GM23338 (cell line): Measurements from ENCODE around the gene PHF23.

Experiments used
- CREB1 ChIP-seq: fragments of 250-450 bp; sonication (Bioruptor Pico); IDR thresholded peaks from 2 replicates; pipeline ENCODE4 v1.5.0; 2020; ENCODE audit warnings: low read depth, mild to moderate bottlenecking, moderate library complexity
- EZH2 ChIP-seq: fragments of 200-600 bp; sonication (generic); IDR thresholded peaks from one replicate; pipeline ENCODE4 v1.8.0; 2017; ENCODE audit warnings: antibody characterized with exemption, mild to moderate bottlenecking, low read depth; ENCODE audit not compliant: unreplicated experiment
- EZH2phosphoT487 ChIP-seq: fragments of 200-600 bp; sonication (generic); IDR thresholded peaks from one replicate; pipeline ENCODE4 v1.8.1; 2018; ENCODE audit warnings: antibody characterized with exemption; ENCODE audit not compliant: unreplicated experiment
- JUNB ChIP-seq: IDR thresholded peaks from one replicate; pipeline ENCODE4 v1.6.1; 2016; ENCODE audit warnings: antibody characterized with exemption; ENCODE audit not compliant: unreplicated experiment
- POLR2AphosphoS5 ChIP-seq: IDR thresholded peaks from 2 replicates; pipeline ENCODE4 v1.6.1; 2016; ENCODE audit warnings: antibody characterized with exemption, low read depth
- ZNF114 ChIP-seq: fragments of 250-450 bp; sonication (Bioruptor Pico); IDR thresholded peaks from 2 replicates; pipeline ENCODE4 v1.5.0; 2020; ENCODE audit warnings: mild to moderate bottlenecking, moderate library complexity
- TF ChIP-seq, protein P1 (sequence below), 2 experiments: fragments of 200-600 bp in 1 of 2; sonication (generic) in 1 of 2; conservative IDR thresholded peaks; 2 replicates each; pipeline versions ENCODE4 v1.5.1 to v1.6.1; 2016 to 2017; ENCODE audit warnings: antibody characterized with exemption in 2 of 2, low read depth in 2 of 2, mild to moderate bottlenecking in 2 of 2, moderate library complexity in 1 of 2
- TF ChIP-seq, protein P2 (sequence below): IDR thresholded peaks from one replicate; pipeline ENCODE4 v1.6.1; 2018; ENCODE audit warnings: antibody characterized with exemption; ENCODE audit not compliant: unreplicated experiment

DNA sequence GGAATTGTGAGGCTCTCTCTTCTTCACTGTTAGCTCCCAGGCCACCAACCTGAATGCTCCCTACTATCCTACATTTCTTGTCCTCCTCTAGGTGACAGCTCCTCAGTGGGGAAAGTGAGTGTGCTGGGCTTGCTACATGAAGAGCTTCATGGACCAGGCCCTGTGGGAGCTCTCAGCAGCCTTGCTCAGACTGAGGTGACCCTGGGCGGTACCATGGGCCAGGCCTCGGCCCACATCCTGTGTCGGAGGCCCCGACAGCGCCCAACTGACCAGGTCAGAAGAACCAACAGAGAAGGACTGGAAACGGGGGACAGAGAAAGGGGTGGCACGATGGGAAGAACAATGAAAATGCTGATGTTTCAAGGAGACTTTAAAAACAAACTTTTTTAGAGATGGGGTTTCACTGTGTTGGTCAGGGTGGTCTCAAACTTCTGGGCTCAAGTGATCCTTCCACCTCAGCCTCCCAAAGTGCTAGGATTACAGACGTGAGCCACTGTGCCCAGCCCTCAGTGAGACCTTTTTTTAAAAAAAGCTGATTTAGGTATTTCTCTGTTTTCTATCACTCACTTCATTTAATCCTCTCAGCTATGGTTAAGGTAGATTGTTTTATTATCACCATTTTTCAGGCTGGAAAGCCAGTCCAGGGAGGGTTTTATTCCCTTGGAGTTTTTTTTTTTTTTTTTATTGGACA, 17.7 kb upstream of the PHF23 start:
- TF ChIP-seq, protein P1, sequence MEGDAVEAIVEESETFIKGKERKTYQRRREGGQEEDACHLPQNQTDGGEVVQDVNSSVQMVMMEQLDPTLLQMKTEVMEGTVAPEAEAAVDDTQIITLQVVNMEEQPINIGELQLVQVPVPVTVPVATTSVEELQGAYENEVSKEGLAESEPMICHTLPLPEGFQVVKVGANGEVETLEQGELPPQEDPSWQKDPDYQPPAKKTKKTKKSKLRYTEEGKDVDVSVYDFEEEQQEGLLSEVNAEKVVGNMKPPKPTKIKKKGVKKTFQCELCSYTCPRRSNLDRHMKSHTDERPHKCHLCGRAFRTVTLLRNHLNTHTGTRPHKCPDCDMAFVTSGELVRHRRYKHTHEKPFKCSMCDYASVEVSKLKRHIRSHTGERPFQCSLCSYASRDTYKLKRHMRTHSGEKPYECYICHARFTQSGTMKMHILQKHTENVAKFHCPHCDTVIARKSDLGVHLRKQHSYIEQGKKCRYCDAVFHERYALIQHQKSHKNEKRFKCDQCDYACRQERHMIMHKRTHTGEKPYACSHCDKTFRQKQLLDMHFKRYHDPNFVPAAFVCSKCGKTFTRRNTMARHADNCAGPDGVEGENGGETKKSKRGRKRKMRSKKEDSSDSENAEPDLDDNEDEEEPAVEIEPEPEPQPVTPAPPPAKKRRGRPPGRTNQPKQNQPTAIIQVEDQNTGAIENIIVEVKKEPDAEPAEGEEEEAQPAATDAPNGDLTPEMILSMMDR (conservative IDR thresholded peaks at IDR 0.05; ENCODE audit: low read depth in 2 of 2), result no peak
- TF ChIP-seq EZH2 (no peak), EZH2phosphoT487 (no peak), POLR2AphosphoS5 (no peak), CREB1 (no peak), JUNB (no peak), ZNF114 (CRISPR knock-in tag) (no peak)
- TF ChIP-seq, protein P2, sequence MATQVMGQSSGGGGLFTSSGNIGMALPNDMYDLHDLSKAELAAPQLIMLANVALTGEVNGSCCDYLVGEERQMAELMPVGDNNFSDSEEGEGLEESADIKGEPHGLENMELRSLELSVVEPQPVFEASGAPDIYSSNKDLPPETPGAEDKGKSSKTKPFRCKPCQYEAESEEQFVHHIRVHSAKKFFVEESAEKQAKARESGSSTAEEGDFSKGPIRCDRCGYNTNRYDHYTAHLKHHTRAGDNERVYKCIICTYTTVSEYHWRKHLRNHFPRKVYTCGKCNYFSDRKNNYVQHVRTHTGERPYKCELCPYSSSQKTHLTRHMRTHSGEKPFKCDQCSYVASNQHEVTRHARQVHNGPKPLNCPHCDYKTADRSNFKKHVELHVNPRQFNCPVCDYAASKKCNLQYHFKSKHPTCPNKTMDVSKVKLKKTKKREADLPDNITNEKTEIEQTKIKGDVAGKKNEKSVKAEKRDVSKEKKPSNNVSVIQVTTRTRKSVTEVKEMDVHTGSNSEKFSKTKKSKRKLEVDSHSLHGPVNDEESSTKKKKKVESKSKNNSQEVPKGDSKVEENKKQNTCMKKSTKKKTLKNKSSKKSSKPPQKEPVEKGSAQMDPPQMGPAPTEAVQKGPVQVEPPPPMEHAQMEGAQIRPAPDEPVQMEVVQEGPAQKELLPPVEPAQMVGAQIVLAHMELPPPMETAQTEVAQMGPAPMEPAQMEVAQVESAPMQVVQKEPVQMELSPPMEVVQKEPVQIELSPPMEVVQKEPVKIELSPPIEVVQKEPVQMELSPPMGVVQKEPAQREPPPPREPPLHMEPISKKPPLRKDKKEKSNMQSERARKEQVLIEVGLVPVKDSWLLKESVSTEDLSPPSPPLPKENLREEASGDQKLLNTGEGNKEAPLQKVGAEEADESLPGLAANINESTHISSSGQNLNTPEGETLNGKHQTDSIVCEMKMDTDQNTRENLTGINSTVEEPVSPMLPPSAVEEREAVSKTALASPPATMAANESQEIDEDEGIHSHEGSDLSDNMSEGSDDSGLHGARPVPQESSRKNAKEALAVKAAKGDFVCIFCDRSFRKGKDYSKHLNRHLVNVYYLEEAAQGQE, result no peak
